Adrenal gland (tissue), 5 donors: ENCODE measurements around the gene C1QTNF2.

Source experiments
- POLR2A ChIP-seq, 2 donors: fragments of 450-650 bp; IDR thresholded peaks; one replicate each; pipeline ENCODE4 v1.6.1; 2017; ENCODE audit warnings: antibody characterized with exemption in 2 of 2, mild to moderate bottlenecking in 2 of 2, moderate library complexity in 1 of 2
- TF ChIP-seq, protein P1 (sequence below), 6 experiments: fragments of 450-650 bp in 4 of 6; fragments of 200-600 bp in 2 of 6; sonication (generic) in 1 of 6; IDR thresholded peaks; 1 replicate in 5 of 6; 2 replicates in 1 of 6; pipeline versions ENCODE4 v1.5.1 to v1.8.0; 2016 to 2021; ENCODE audit warnings: antibody characterized with exemption in 6 of 6, mild to moderate bottlenecking in 2 of 6, moderate library complexity in 1 of 6
- donor health status: DM: no; HTN: no; CAD: no.

DNA sequence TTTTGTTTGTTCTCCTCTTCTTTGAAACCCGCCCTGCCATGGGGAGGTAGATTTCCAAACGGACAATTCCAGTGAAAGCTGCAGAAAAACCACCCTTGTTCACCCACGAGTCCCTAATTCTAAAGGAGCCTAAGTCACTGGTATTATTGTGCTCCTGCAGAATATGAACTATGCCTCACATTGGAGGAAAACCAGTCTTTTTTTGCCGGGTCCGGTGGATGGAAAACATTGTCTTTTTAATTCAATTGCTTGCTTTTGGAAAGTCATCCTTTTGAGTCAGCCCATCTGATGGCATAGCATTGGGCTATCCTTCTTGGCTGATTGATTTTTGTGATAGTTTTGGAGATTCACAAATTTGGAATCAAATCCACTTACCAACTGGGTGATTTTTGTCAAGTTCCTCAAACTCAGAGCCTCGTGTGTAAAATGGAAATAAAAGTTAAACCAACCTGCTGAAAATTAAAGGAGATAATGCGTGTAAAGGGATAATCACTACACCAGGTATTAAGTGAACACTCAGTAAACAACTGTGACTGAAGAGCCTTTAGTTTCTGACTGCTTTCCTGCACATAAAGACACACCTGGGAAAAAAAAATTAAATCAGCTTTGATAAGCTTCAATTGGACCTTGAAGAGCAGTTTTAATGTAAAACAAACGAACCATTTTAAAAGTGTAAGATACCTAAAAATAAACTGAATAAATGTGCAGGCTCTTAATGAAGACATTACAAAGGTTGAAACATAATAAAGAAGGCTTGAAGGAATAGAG lies 57.3 kb downstream of the C1QTNF2 start:
- no peak for TF ChIP-seq POLR2A (IDR thresholded peaks at IDR 0.05)
- TF ChIP-seq, protein P1, sequence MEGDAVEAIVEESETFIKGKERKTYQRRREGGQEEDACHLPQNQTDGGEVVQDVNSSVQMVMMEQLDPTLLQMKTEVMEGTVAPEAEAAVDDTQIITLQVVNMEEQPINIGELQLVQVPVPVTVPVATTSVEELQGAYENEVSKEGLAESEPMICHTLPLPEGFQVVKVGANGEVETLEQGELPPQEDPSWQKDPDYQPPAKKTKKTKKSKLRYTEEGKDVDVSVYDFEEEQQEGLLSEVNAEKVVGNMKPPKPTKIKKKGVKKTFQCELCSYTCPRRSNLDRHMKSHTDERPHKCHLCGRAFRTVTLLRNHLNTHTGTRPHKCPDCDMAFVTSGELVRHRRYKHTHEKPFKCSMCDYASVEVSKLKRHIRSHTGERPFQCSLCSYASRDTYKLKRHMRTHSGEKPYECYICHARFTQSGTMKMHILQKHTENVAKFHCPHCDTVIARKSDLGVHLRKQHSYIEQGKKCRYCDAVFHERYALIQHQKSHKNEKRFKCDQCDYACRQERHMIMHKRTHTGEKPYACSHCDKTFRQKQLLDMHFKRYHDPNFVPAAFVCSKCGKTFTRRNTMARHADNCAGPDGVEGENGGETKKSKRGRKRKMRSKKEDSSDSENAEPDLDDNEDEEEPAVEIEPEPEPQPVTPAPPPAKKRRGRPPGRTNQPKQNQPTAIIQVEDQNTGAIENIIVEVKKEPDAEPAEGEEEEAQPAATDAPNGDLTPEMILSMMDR (IDR thresholded peaks at IDR 0.05) = no peak
